Measurements from ENCODE around the gene SLC26A8.
"Not testable (repeated sequence)": the region's sequence is repeated elsewhere in the genome, so short reads cannot be mapped to it uniquely, and the experiment has no call there.

Gene SLC26A8

DNA sequence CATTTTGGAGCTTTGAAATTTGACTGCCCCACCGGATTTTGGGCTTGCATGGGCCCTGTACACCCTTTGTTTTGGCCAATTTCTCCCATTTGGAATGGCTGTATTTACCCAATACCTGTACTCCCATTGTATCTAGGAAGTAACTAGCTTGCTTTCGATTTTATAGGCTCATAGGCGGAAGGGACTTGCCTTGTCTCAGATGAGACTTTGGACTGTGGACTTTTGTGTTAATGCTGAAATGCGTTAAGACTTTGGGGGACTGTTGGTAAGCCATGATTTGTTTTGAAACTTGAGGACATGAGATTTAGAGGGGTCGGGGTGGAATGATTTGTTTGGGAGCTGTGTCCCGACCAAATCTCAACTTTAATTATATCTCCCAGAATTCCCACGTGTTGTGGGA lies 83.3 kb downstream of the SLC26A8 start:
- DNase-seq, result not testable (repeated sequence)

DNA sequence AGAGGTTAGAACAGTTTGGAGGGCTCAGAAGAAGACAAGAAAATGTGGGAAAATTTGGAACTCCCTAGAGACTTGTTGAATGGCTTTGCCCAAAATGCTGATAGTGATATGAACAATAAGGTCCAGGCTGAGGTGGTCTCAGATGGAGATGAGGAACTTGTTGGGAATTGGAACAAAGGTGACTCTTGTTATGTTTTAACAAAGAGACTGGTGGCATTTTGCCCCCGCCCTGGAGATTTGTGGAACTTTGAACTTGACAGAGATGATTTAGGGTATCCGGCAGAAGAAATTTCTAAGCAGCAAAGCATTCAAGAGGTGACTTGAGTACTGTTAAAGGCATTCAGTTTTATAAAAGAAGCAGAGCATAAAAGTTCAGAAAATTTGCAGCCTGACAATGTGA lies 84.4 kb downstream of the SLC26A8 start:
- not testable (repeated sequence) for DNase-seq

DNA sequence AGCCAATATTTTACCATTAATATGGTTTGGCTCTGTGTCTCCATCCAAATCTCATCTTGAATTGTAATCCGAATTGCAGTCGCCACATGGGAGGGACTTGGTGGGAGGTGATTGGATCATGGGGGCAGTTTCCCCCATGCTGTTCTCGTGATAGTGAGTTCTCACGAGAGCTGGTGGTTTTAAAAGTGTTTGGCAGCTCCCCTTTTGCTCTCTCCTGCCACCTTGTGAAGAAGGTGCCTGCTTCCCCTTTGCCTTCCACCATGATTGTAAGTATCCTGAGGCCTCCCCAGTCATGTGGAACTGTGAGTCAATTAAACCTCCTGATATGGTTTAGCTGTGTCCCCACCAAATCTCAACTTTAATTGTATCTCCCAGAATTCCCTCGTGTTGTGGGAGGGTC lies 85.2 kb downstream of the SLC26A8 start:
- DNase-seq, result not testable (repeated sequence)

DNA sequence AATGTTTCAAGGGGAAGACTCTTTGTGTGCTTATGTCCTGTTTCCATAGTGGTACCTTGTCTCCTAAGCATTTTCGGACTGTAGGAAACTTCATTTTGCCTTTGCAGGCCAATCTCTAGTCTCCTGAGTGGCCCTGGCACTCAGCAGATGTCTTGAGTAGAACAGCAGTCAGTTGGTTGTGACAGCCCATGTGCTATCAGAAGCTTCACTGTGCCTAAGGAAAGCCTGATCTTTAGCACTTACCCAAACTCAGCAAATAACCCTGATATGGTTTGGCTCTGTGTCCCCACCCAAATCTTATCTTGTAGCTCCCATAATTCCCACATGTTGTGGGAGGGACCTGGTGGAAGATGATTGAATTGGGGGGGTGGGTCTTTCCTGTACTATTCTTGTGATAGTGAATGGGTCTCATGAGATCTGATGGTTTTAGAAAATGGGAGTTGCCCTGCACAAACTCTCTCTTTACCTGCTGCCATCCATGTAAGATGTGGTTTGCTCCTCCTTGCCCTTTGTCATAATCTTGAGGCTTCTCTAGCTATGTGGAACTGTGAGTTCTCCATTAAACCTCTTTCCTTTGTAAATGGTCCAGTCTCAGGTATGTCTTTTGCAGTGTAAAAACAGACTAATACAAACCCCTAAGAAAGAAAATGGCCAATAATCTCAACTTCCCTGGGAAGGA lies 87.6 kb downstream of the SLC26A8 start:
- DNase-seq, result no peak

DNA sequence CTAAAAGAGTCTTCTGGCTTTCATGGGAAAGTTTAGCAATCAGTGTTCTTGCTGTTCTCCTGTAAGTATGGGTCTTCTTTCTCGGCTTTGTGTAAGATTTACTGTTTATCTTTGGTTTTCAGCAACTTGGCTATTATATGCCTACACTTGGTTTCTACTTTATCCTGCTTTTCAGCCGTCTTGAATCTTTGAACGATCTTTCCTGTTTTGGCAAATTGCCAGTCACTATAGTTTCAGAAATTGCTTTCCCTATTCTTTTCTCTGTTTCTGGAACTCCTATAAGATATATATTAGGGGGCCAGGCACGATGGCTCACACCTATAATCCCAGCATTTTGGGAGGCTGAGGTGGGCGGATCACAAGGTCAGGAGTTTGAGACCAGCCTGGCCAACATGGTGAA lies 89.0 kb downstream of the SLC26A8 start:
- DNase-seq, result no peak

DNA sequence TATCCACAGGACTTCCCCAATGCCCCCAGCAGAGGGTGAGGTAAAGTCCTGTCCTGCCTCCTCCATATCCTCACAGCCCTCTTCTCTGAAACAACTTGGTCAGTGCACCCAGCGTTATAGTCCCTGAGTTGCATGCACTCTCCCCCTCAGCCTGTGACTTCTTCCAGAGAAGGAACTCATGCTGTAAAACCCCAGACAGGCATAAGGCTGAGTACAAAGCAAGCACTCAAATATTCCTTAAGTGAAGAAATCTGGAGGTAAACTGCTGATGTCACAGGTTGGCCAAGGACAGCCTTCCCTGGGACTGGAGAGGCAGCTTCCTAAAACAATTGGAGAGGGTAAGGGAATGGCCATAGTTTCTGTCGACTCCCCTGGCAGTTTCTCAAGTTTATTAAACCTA lies 90.6 kb downstream of the SLC26A8 start:
- no peak for DNase-seq

DNA sequence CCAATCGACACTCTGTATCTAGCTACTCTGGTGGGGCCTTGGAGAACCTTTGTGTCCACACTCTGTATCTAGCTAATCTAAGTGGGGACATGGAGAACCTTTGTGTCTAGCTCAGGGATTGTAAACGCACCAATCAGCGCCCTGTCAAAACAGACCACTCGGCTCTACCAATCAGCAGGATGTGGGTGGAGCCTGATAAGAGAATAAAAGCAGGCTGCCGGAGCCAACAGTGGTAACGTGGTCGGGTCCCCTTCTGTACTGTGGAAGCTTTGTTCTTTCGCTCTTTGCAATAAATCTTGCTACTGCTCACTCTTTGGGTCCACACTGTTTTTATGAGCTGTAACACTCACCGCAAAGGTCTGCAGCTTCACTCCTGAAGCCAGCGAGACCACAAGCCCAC lies 92.6 kb downstream of the SLC26A8 start:
- not testable (repeated sequence) for DNase-seq

DNA sequence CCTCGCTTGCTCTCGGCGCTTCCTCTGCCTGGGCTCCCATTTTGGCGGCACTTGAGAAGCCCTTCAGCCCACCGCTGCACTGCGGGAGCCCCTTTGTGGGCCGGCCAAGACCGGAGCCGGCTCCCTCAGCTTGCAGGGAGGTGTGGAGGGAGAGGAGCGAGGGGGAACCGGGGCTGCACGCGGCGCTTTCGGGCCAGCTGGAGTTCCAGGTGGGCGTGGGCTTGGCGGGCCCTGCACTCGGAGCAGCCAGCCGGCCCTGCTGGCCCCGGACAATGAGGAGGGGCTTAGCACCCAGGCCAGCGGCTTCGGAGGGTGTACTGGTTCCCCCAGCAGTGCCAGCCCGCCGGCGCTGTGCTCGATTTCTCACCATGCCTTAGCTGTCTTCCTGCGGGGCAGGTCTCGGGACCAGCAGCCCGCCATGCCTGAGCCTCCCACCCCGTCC lies 93.3 kb downstream of the SLC26A8 start:
- no peak for DNase-seq

DNA sequence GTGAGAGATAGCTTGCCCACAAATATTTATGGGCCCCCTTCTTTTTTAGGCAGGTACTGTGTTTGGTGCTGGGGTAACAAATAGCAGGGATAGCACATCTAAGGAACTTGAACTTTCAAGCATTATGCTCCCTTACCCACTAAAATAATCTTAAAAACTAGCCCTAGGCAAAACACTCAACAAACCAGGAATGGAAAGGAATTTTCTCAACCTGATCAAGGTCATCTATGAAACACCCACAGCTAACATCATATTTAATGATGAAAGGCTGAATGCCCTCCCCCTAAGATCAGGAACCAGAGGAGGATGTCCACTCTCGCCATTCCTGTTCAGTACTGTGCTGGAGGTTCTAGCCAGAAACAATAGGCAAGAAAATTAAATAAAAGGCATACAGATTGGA lies 94.8 kb downstream of the SLC26A8 start:
- DNase-seq, result no peak

DNA sequence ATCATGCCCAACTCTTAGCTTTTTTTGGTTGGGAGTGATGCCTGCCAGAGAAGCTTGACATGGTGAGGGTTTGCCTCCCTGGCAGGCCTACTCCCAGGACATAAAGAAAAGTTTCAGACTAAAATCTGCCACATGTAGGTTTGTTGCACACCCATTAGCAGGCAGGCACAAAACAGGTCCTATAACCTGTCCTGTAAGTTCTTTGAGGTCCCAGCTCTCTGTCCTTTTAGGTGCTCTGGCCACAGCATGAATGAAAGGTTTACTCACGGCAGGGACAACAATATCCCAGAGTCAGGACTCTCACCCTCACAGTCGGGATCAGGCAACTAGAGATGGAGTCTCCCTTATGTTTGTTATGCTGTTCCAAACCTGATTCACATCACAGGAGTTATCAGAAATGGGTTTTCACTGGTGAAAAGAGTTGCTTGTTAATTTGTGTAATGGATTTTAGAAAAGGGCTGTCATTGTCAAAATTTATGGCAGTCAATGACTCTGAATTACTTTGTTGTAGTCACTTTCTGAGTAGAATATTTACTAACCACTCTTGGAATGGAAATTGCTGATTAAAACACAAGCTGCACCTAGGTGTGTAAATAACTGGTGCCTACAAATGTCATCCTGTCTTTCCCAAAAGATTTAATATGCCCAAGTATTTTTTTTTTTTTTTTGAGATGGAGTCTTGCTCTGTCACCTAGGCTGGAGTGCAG lies 97.8 kb downstream of the SLC26A8 start:
- DNase-seq, result no peak

DNA sequence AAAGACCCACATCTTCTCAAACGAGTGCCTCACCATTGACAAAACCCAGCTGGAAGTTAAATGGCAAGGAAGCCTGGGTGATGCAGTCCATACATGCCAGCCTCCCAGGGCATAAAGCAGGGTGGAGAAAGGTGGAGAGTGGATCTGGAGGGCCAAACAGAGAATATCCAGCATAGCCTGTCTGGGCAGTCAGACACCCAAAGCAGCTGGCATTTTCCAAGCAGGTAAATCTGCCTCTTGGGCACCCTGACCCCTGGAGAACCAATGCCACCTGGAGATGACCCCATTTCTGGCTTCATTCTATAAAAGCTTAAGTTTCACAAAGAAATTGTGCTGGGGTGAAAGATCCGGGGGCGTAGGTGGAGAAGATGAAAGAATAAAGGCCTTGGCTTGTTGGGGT lies 98.5 kb downstream of the SLC26A8 start:
- no peak for DNase-seq

DNA sequence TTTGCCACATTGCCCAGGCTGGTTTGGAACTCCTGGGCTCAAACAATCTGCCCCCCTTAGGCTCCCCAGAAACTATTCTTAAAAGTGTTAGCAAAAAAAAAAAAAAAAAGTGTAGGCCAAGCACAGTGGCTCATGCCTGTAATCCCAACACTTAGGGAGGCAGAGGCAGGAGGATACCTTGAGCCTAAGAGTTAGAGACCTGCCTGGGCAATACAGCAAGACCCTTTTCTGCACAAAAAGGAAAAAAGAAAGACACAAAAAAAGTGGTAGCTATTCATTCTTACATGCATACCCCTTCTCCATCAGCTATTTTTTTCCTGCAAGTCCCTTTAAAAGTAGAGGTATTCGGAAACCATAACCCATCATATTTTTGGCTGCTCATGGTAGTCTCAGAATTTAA lies 100.3 kb downstream of the SLC26A8 start:
- no peak for DNase-seq

DNA sequence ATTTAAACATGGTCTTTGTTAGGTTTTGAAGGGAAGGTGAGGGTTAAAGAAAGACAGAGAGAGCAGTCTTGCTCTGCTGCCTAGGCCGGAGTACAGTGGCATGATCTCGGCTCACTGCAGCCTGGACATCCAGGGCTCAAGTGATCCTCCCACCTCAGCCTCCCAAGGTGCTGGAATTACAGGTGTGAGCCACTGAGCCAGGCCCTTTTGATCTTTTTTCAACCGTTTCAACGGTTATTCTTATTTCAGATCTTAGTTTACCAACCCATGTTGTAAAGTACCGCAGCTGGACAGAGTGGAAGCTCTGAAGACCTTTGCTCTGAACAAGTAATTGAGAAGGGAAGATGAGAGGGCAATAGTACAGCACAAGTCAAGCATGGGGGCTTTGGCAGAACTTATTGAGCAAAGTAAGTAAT lies 102.3 kb downstream of the SLC26A8 start:
- DNase-seq, result no peak

DNA sequence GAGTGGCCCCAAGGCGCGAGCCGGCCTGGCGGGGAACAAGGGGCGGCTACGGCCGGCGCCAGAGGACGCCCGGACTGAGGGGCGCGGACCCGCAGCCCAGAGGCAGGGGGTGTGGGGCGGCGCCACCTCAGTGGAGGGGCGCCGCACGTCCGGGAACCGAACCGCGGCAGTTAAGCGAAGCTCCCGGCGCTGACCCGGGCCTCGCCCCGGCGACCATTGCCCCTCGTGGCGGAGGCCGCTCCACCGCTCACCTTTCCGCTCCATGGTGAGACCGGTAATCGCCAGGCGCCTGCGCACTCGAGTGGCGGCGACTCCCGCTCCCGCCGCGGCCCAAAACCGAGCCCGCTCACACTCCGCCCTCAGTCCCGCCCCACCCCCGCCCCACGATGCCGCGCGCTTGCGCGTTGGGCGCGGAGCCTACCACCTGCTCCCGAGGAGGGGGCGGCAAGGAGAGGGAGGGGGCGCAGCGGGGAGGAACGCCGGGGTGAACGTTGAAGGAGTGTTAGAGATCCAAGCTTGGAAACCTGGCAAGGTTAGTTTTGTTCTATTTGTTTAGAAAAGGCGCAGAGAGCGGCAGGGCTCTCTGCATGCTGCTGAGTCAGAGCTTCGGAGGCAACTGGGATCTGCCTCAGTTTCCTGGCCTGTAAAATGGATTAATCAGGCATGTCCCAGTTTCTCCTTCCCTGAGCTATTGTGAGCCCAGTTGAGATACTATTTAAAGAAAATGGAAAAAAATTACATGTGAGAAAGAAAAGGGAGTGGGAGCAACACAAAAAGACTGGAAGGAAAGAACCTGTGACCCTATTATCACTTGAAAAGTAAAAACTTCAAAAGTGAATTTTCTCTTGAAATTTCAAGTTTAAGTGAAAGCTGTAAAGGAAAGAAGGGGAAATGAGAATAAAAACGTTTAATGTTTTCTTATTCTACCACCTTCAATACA lies 103.4 kb downstream of the SLC26A8 start, which contains the start of gene SRPK1:
Gene SRPK1 (minus strand): TSS at position 306 of the 940 bp plus-strand sequence. CDS start 42 bp downstream, at position 264.
- DNase-seq, result peak; percentile 87 to 90

DNA sequence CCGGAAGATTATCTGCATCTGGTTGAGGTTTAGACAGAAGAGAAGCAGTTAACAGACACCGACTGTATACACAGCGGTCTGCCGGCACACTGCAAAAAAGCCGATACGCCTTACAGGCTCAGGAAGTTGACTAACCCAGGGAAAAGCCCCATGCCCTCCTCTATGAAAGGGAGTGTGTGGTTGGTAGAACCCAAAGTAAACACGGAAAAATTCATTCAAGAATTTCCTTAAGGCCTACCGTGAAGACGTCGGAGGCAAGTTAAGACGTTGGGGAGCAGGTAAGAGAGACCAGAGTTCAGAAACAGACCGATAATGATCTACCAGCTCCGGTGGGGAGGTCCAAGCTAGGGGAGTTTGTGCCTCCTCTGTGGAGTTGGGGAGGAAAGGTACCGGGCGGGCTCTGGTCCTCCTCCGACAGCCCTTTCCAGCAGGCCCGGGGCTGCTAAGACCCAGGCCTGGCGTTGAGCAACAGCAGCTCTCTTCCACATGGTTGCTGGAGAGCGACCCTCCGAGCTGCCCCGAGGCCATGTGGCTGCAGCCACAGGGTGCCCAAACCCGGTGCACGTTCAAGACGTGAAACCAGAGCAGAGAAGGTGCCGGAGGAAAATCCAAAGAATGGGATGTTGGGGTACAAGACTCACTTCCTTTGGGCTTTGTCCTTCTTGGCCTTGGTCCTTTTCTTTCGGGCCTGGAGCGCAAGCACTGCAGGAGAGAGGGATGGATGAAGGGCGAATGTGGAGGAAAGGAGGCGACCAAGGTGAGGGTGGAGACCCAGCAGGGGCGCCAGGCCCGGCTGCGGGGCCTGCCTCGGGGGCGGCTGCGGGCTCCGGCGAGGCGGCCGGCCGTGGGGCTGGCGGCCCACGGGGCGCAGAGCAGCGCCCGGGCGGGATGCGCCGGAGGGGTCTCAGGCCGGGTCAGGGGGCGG lies 104.4 kb downstream of the SLC26A8 start:
- peak; percentile 28 to 66 for DNase-seq

DNA sequence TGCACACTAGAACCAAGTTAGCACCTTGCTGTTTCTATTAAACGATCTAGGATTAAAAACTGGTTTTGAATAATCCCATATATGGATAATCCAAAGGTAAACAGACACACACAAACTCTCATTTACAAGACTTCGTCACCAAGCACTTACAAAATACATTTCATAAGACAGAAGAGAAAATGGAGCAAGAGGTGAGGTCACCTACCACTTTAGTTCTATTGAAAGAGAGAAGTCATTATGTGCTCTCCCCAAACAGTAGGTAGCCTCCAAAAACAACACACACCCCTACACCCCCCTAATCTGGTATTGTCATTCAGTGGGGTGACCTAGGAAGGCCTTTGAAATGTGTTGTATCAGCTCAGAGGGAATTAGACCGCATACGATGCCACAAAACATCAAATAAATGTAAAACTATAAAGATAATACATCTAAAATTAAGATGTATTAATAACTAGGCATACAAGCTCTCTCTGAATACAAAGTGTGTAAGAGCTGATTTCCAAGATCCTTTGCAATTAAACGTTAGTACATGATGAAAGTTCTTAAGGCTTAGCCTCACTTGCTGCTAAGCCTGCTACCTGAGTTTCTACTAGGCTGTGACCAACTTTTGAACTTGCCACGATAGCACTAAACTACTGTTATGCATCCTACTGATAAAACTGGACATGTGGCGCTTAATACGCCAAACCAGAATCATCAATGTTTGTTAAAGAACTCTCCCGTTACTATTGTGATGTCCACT lies 105.2 kb downstream of the SLC26A8 start:
- DNase-seq, result peak in 1 of 2 donors; percentile 31

DNA sequence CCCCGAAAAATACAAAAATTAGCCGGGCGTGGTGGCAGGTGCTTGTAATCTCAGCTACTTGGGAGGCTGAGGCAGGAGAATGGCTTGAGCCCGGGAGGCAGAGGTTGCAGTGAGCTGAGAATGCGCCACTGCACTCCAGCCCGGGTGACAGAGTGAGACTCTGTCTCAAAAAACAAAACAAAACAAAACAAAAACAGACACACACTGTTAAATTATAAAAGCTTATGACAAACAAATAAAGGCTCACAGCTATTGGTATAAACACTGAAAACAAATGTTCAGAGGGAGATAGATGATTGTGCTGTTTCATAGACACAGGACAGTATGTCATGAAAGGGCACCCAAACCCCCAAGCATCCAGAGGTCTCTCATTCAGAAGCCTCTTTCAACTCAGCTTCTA lies 107.5 kb downstream of the SLC26A8 start:
- DNase-seq, result not testable (repeated sequence)

DNA sequence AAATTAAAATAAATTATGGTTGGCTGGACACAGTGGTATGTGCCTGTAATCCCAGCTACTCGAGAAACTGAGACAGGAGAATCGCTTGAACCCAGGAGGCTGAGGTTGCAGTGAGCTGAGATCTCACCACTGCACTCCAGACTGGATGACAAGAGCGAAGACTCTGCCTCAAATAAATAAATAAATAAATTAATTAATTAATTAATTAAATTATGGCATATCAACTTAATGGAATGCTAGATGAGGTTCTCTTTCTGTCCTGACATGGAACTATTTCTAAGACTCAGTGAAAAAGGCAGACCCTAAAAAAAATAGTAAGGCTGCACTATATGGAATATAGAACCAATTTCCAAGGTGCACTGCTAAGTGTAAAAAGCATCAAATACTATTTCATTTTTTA lies 108.4 kb downstream of the SLC26A8 start:
- DNase-seq, result no peak

DNA sequence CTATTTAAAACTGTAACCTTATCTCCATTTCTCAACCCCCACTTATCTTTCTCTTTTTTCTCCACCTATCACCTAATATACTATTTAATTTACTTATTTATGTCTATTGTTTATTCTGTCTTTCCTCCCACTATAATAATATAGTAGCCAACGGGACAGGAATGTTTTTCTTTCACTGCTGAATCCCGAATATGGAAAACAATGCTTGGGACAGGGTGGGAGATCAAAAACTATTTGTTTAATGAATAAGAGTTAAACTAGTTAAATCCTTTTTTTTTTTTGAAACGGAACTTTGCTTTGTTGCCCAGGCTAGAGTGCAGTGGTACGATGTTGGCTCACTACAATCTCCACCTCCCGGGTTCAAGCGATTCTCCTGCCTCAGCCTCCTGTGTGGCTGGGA lies 109.9 kb downstream of the SLC26A8 start:
- DNase-seq, result no peak

DNA sequence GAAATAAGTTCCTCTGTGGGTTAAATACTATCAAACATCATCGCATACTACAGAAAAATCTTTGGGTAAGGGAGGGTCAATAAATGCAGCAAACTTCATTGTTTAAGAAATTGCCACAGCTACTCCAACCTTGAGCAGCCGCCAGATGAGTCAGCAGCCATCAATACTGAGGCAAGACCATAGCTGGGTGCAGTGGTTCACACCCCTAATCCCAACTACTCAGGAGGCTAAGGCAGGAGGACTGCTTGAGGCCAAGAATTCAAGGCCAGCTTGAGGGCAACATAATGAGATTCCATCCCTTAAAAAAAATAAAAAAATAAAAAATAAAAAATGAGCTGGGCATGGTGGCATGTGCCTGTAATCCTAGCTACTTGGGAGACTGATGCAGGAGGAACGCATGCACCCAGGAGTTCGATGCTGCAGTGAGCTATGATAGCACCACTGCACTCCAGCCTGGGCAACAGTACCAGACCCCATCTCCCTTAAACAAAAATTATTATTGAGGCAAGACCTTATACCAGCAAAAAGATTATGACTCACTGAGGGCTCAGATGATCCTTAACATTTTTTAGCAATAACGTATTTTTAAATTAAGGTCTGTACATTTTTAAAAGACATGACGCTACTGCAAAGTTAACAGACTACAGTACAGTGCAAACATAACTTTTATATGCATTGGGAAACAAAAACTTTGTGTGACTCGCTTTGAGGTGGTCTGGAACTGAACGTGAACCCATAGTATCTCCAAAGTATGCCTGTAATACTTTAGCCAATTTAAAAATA lies 112.4 kb downstream of the SLC26A8 start:
- DNase-seq, result no peak

DNA sequence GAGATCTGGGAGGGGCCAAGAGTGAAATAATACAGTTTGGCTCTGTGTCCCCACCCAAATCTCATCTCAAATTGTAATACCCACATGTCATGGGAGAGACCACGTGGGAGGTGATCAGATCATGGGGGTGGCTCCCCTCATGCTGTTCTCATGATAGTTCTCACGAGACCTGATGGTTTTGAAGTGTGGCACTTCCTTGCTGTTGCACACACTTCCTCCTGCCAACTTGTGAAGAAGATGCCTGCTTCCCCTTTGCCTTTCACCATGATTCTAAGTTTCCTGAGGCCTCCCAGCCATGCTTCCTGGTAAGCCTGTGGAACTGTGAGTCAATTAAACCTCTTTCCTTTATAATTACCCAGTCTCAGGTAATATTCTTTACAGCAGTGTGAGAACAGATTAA lies 114.9 kb downstream of the SLC26A8 start:
- DNase-seq, result not testable (repeated sequence)

All from CD4-positive, alpha-beta T cell treated with Interferon alpha-2 for 1 hour (primary cell).